GM19240 (cell line): ENCODE measurements around the gene LYSMD4.

Experiments
- DNase-seq: peaks from one replicate; pipeline ENCODE4 v3.0.0; 2011; ENCODE audit warnings: low spot score; ENCODE audit not compliant: insufficient read length

Gene LYSMD4

GRCh38 chr15:99706557-99707303, 26.5 kb downstream of the LYSMD4 start:
- DNase-seq: no peak

- no peak for DNase-seq
These were observed 28.8 kb downstream of the LYSMD4 start for GRCh38 chr15:99704444-99704838.

DNA sequence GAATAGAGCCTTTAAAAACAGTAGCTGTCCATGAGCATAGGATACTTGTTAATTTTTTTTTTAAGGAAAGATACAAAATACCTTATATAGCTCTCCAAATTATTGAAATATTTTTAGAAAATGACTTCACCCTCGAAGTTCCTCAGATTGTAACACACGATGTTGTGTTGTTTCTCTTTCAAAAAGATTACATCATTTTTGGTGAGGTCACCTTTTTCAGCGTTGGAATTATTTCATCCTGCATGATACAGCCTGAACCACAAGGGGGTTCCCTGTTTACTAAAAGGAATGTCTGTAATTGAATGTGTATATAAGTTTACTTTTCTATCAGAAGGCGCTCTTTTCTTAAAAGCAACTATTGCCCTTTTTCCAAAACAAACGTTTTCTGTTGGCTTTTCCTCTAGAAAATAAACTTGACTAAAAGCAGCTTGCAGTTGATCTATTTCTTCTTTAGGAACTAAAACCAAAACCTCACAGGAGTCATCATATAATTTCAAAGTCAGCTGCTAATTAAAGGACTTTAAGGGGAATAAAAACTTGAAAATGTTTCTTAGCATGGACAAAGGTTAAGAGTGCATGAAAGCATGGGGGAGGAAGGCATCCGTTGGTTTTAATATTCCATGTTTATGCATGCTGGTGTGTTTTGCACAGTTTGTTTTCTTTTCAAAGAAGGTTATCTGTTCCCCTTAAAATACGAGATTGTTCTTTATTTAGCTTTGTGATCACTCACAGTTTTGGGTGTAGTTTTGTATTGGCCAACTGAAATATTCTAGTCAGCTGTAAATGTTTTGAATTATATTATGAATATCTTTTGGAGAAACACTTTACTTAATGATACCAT, 29.4 kb downstream of the LYSMD4 start:
- peak; percentile 43 for DNase-seq

DNA sequence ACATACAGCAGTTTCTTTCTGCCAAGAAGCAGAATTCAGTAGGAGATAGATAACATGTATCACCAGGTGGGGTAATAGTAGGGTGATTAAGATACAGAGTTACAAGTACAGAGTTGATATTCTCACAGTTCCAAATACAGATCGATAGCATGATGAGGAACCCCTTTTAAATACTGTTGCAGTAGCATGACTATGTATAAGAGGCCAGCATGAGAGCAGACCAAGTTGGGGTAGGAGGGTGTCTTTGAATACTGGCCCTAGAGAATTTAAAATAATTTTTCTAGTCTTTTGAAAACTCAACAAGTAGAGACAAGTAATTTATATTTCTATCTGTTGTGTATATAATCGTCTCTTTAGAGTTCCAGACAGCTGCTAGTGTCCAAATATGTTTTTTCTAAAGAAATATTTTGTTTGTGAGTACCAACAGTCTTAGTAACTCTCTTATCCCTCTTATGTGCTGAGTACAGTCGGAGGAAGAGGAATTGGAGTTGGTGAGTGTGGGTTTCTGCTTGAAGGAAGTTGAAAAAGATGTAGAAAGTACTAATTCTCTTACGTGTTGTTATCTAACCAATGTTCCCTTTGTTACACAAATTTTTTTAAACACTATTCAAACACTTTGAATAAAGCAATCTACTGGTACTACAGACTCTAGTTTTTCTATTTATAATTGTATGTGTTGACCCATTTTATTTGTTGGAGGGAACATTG, 30.2 kb downstream of the LYSMD4 start:
- no peak for DNase-seq

- no peak for DNase-seq
These were observed 37.1 kb downstream of the LYSMD4 start for GRCh38 chr15:99696096-99696495.

DNA sequence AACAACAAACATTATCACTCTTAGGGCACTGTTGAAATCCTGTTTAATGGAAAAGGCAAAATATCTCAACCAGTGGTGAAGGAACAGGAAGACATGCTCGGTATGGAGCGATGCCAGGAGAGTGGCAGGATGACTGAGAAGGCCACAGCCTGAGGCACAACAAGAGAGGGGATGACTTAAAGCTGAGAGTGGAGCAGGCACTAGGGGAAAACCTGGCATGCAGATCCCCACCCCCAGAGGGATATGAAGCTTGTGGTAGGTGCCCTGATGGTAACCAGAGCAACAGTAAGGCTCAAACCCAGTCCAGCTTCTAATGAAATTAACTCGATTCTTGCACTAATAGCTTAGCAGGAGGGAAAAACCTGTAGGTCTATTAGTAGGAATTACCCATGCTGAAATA, 40.4 kb downstream of the LYSMD4 start:
- no peak for DNase-seq

- DNase-seq: no peak
These were observed 46.9 kb downstream of the LYSMD4 start for GRCh38 chr15:99686290-99686689.

DNA sequence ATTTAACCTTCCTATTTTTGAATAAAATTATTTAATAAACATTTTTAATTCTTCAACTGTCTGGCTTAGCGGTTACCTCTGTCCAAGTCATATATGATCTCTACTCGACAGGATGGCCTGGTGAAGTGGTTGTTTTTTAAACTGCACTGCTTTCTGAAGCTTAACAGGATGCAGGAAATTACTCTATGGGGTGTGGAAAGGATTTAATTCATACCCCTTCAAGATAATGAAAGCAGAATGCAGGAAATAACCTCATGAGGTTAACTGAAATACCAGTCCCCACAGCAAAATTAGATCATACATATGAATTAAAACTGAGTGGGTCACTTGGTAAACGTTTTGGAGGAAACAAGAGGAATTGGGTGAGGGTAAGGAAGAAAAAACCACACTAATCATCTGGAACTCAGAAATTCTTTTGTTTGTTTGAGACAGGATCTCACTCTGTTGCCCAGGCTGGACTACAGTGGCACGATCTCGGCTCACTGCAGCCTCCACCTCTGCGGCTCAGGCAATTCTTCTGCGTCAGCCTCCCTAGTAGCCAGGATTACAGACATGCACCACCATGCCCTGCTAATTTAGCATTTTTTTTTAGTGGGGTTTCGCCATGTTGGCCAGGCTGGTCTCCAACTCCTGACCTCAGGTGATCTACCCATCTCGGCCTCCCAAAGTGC, 50.1 kb downstream of the LYSMD4 start:
- no peak for DNase-seq

DNA sequence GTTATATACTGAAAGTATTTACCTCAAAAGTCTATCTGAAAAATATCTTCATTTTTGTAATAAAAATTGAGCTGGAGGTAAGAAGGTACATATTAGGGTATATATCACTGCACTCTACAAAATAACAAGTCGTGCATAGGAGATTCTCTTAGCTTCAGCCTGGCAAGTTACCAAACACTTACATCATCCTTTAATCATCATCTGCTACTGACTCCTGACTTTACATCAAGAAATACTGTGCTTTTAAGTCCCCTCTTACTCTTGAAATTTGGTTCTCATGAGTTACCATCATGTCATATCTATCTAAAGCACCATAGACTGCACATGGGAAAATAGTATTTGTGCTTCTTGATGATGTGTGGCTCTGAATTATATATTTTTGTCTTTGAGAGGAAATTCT, 50.8 kb downstream of the LYSMD4 start:
- DNase-seq: no peak

GRCh38 chr15:99681990-99682389, 51.2 kb downstream of the LYSMD4 start:
- no peak for DNase-seq

DNA sequence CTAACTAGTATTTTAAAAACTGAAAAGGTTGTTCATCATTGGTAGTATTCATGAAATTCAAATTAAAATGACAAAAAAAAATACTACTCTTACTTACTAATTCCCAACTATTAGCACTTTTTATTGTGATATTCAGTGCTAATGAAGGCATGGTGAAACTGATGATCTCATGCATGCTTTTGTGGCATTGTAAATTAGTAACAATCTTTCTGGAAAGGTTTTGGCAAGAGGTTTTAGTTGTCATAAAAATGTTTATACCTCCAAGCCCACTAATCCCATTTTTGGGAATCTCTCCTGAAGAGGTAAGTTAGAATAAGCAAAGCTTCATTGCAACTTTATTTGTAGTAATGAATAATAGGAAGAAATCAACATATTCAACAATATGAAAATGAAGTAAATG, 53.0 kb downstream of the LYSMD4 start:
- DNase-seq: no peak

- DNase-seq: no peak
These were observed 55.6 kb downstream of the LYSMD4 start for GRCh38 chr15:99677540-99678134.
